Sigmoid colon (tissue), 7 donors: ENCODE results near the gene TM9SF4. TPM values are rescaled to one million over a fixed set of nuclear protein-coding genes. Genes with fewer than 3 reads are reported as not detected.

ENCODE experiments used
- DNase-seq: peaks from one replicate; pipeline ENCODE4 v3.0.0-alpha.2; 2019
- H3K27ac ChIP-seq, 4 donors: fragments of 200-600 bp; sonication (generic); one replicate each; pipeline ENCODE4 v1.5.1; 2016 to 2019; ENCODE audit warnings: mild to moderate bottlenecking in 1 of 4
- H3K27me3 ChIP-seq, 3 donors: fragments of 200-600 bp; sonication (generic); one replicate each; pipeline ENCODE4 v1.5.1; 2019; ENCODE audit warnings: mild to moderate bottlenecking in 1 of 3
- H3K36me3 ChIP-seq, 4 donors: fragments of 200-600 bp; sonication (generic); one replicate each; pipeline ENCODE4 v1.5.1; 2016 to 2019
- H3K4me1 ChIP-seq, 4 donors: fragments of 200-600 bp; sonication (generic); one replicate each; pipeline ENCODE4 v1.5.1; 2017 to 2019
- H3K4me3 ChIP-seq, 4 donors: fragments of 200-600 bp; sonication (generic); one replicate each; pipeline ENCODE4 v1.5.1; 2017 to 2019; ENCODE audit warnings: mild to moderate bottlenecking in 2 of 4, moderate library complexity in 1 of 4
- H3K9me3 ChIP-seq, 4 donors: fragments of 200-600 bp in 3 of 4; sonication (generic) in 3 of 4; one replicate each; pipeline versions ENCODE4 v1.5.1 to v1.6.1; 2013 to 2019
- EP300 ChIP-seq, 4 donors: sonication (generic); formaldehyde crosslinking; IDR thresholded peaks; one replicate each; pipeline ENCODE4 v1.6.1; 2017; ENCODE audit warnings: antibody characterized with exemption in 4 of 4
- POLR2A ChIP-seq, 2 donors: fragments of 450-650 bp; IDR thresholded peaks; one replicate each; pipeline ENCODE4 v1.6.1; 2016; ENCODE audit warnings: antibody characterized with exemption in 2 of 2, mild to moderate bottlenecking in 2 of 2, moderate library complexity in 2 of 2
- POLR2AphosphoS5 ChIP-seq, 4 donors: sonication (generic); formaldehyde crosslinking; IDR thresholded peaks; one replicate each; pipeline ENCODE4 v1.6.1; 2017; ENCODE audit warnings: antibody characterized with exemption in 4 of 4
- WGBS, 2 donors: extraction: QIAGEN DNeasy Blood & Tissue Kit; methylation state at CpG; one replicate each; pipeline ENCODE4 v1.1.7; 2013; 5-methylcytosine and 5-hydroxymethylcytosine counted together
- intact Hi-C: fragments of 100-400 bp; cut with DNase I; formaldehyde crosslinking; loops from one replicate; pipeline ENCODE4 v1.15.1; 2023
- polyA plus RNA-seq, 3 donors: library from polyadenylated mRNA; stranded (reverse); fragments of 200-250 nt; gene quantifications; one replicate each; pipeline ENCODE4 v1.2.3, GENCODE V29; 2013
- total RNA-seq, 4 donors: library from RNA; depleted of rRNA; stranded (reverse); fragments of >200 nt; gene quantifications; one replicate each; pipeline ENCODE4 v1.1.0, GENCODE V29; 2016
- TF ChIP-seq, protein P1 (sequence below), 4 experiments: fragments of 450-650 bp in 3 of 4; fragments of 200-600 bp in 1 of 4; IDR thresholded peaks; one replicate each; pipeline ENCODE4 v1.5.1; 2016 to 2019; ENCODE audit warnings: antibody characterized with exemption in 4 of 4, mild to moderate bottlenecking in 3 of 4, moderate library complexity in 2 of 4
- donor health status: healthy with polysubstance abuse.
- donor health status: Bipolar disorder and iron deficiency.
- donor health status: healthy.

Gene TM9SF4
- total and polyA plus RNA-seq, 7 donors: 6.6 to 38.3 (median 17.1) TPM

DNA sequence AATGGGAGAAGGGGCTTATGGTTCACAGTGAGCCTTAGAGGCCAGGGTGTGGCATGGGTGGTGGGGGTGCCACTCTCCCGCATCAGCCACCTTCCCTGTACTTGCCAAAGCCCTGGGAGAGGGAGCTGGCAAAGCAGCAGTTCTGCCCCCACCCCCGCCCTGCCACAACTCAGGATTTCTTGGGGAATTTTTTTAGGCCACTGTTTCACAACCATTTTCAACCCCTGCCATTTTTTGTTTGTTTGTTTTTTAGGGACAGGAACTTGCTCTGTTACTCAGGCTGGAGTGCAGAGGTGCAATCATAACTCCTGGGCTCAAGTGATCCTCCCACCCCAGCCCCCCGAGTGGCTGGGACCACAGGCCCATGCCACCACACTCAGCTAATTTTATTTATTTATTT, 22.4 kb upstream of the TM9SF4 start:
- TF ChIP-seq, protein P1, sequence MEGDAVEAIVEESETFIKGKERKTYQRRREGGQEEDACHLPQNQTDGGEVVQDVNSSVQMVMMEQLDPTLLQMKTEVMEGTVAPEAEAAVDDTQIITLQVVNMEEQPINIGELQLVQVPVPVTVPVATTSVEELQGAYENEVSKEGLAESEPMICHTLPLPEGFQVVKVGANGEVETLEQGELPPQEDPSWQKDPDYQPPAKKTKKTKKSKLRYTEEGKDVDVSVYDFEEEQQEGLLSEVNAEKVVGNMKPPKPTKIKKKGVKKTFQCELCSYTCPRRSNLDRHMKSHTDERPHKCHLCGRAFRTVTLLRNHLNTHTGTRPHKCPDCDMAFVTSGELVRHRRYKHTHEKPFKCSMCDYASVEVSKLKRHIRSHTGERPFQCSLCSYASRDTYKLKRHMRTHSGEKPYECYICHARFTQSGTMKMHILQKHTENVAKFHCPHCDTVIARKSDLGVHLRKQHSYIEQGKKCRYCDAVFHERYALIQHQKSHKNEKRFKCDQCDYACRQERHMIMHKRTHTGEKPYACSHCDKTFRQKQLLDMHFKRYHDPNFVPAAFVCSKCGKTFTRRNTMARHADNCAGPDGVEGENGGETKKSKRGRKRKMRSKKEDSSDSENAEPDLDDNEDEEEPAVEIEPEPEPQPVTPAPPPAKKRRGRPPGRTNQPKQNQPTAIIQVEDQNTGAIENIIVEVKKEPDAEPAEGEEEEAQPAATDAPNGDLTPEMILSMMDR (IDR thresholded peaks at IDR 0.05): no peak
- TF ChIP-seq POLR2AphosphoS5 (IDR thresholded peaks at IDR 0.05) (no peak), POLR2A (IDR thresholded peaks at IDR 0.05) (no peak), EP300 (IDR thresholded peaks at IDR 0.05) (no peak)
- intact Hi-C loops: no loop called here
- Histone ChIP-seq H3K36me3 (no peaks in the 10 kb centered on the region), H3K27ac (no peak overlapping the region), H3K4me3 (no peak overlapping the region), H3K4me1 (no peaks in the 10 kb centered on the region), H3K27me3 (peaks cover 0 to 10% (median 0%) of the 10 kb centered on the region in 3 donors), H3K9me3 (peaks cover 0 to 3% (median 0%) of the 10 kb centered on the region in 4 donors)
- 71 to 85% methylated on average over 3 of the region's 3 CpGs for WGBS, 2 donors
- DNase-seq: no peak

DNA sequence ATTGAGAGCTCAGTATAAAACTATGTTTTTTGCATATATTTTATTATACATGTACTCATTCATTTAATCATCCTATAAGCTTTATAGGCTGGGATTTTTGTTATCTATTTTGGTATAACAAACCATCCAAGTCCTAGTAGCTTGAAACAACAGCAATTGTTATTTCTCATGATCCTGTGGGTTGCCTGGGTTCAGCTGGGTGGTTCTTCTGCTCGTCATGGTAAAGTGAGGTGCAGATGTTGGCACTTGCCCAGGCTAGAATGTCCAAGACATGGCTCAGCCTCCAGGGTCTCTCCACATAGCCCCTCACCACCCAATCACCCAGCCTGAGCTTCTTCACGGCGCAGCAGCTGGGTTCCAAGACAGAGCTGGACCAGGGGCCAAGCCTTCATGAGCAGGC, 20.8 kb upstream of the TM9SF4 start:
- WGBS, 2 donors: 92 to 97% methylated on average over 3 of the region's 3 CpGs
- no peak overlapping the region for H3K27ac ChIP-seq
- no peak for DNase-seq
- intact Hi-C loops: no loop called here
- H3K9me3 ChIP-seq: peaks cover 0 to 3% (median 0%) of the 10 kb centered on the region in 4 donors
- H3K4me3 ChIP-seq: no peak overlapping the region
- no peaks in the 10 kb centered on the region for H3K4me1 ChIP-seq
- TF ChIP-seq, protein P1 (IDR thresholded peaks at IDR 0.05): no peak
- TF ChIP-seq POLR2A (IDR thresholded peaks at IDR 0.05) (no peak), POLR2AphosphoS5 (IDR thresholded peaks at IDR 0.05) (no peak), EP300 (IDR thresholded peaks at IDR 0.05) (no peak)
- H3K27me3 ChIP-seq: peaks cover 0 to 2% (median 0%) of the 10 kb centered on the region in 3 donors
- no peaks in the 10 kb centered on the region for H3K36me3 ChIP-seq

DNA sequence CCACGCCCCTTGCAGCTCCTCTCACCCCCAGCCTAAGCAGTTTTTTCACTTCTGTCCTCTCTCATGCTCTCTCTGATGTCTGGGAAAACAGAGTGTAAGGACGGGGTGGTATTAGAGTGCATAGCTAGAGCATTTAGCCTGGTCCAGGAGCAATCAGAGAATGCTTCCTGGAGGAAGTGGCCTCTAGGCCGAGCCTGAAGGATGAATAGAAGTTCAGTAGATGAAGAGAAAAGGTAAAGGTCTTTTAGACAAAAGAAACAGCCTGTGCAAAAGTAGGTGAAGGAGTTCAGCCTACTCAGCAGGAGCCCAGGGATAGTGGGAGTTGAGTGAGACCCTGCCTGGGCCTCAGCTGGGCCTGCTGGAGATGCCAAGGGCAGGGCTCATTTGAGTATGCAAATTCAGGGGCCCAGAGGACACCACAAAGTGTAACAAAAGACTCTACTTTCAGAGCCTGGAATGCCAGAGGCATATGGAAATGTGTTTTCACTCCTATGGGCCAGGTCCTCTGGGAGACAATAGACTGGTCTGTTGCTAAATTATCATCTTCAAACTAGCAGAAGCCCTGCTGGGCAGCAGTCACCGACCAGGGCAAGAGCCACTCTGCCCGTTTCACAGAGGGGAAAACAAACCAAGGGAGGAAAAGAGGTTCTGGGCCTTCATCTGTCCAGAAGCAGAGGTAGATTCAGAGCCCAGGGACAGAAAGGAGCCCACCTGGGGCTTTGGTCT, 19.7 kb upstream of the TM9SF4 start:
- 72 to 77% methylated on average over 5 of the region's 5 CpGs for WGBS, 2 donors
- intact Hi-C loops: loop anchor here (5.0 kb wide), 1 partner anchor 267 kb away; no protein-coding TSS in a partner anchor

DNA sequence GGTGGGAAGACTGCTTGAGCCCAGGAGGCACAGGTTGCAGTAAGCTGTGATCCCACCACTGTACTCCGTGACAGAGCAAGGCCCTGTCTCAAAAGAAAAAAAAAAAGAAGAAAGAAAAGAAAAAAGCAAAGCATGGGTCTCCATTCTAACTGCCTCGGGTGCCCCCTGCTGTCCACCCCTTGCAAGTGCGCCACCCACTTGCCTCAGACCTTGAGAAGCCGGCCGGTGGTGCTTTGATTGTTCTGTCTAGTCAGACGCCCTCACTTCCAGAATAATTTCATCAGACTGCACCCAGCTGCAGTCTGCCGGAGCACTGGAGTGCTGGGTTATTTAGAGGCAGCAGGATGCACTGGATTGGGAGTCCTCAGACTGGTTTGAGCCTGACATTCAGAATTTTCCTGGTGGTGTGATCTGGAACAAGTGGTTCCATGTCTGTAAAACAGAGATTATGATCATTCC, 17.6 kb upstream of the TM9SF4 start:
- intact Hi-C loops: loop anchor here (5.0 kb wide), 1 partner anchor 270 kb away; no protein-coding TSS in a partner anchor

More for the DNA sequence above, 19.7 kb upstream of the TM9SF4 start:
- Histone ChIP-seq H3K27ac (no peak overlapping the region), H3K4me3 (no peak overlapping the region), H3K27me3 (no peaks in the 10 kb centered on the region), H3K4me1 (no peaks in the 10 kb centered on the region), H3K36me3 (no peaks in the 10 kb centered on the region), H3K9me3 (peaks cover 0 to 3% (median 0%) of the 10 kb centered on the region in 4 donors)
- DNase-seq: no peak
- TF ChIP-seq POLR2A (IDR thresholded peaks at IDR 0.05) (no peak), EP300 (IDR thresholded peaks at IDR 0.05) (no peak), POLR2AphosphoS5 (IDR thresholded peaks at IDR 0.05) (no peak)
- TF ChIP-seq, protein P1 (IDR thresholded peaks at IDR 0.05): no peak

More for the DNA sequence above, 17.6 kb upstream of the TM9SF4 start:
- H3K4me3 ChIP-seq: no peak overlapping the region
- H3K27me3 ChIP-seq: peaks cover 0 to 5% (median 0%) of the 10 kb centered on the region in 3 donors
- H3K27ac ChIP-seq: no peak overlapping the region
- H3K9me3 ChIP-seq: peaks cover 0 to 3% (median 0%) of the 10 kb centered on the region in 4 donors
- no peak for TF ChIP-seq POLR2AphosphoS5 (IDR thresholded peaks at IDR 0.05)
- TF ChIP-seq, protein P1 (IDR thresholded peaks at IDR 0.05): peak in 3 of 4 experiments; percentile 40 to 88 (median 52)
- DNase-seq: peak; percentile 78
- WGBS, 2 donors: 2 to 3% methylated on average over 7 of the region's 7 CpGs
- no peaks in the 10 kb centered on the region for H3K4me1 ChIP-seq
- H3K36me3 ChIP-seq: no peaks in the 10 kb centered on the region
